ENCODE measurements around the gene SYNPR.

Gene SYNPR

GRCh38 chr3:63481627-63482026, 203.5 kb downstream of the SYNPR start:
- H3K4me3 ChIP-seq (replicated peaks; ENCODE audit: insufficient read depth, low read length) = no peak overlapping the region
- TF ChIP-seq CTCF (IDR thresholded peaks at IDR 0.05; ENCODE audit: insufficient read depth, low read length) (no peak), POLR2AphosphoS5 (IDR thresholded peaks at IDR 0.05; ENCODE audit: low read depth) (no peak), GABPA (IDR thresholded peaks at IDR 0.05; ENCODE audit: low read depth) (no peak), REST (IDR thresholded peaks at IDR 0.05; ENCODE audit: insufficient replicate concordance, low read depth) (no peak), SPI1 (IDR thresholded peaks at IDR 0.05; ENCODE audit: borderline replicate concordance, low read depth) (no peak)
- no peak overlapping the region for H3K27ac ChIP-seq (replicated peaks)
- peaks cover 2% of the 10 kb centered on the region for H3K27me3 ChIP-seq (ENCODE audit: insufficient read depth, poor library complexity, severe bottlenecking)
- DNase-seq (ENCODE audit: low read depth in 1 of 2, low spot score in 1 of 2) = no peak

- Histone ChIP-seq H3K27me3 (ENCODE audit: insufficient read depth, poor library complexity, severe bottlenecking) (peaks cover 2% of the 10 kb centered on the region), H3K4me3 (replicated peaks; ENCODE audit: insufficient read depth, low read length) (no peak overlapping the region), H3K27ac (replicated peaks) (no peak overlapping the region)
- DNase-seq (ENCODE audit: low read depth in 1 of 2, low spot score in 1 of 2) = no peak
- TF ChIP-seq REST (IDR thresholded peaks at IDR 0.05; ENCODE audit: insufficient replicate concordance, low read depth) = no peak
- TF ChIP-seq CTCF (IDR thresholded peaks at IDR 0.05; ENCODE audit: insufficient read depth, low read length) = no peak
- TF ChIP-seq SPI1 (IDR thresholded peaks at IDR 0.05; ENCODE audit: borderline replicate concordance, low read depth) = no peak
Measured at GRCh38 chr3:63482341-63482740, 204.2 kb downstream of the SYNPR start.

GRCh38 chr3:63492464-63492863, 214.4 kb downstream of the SYNPR start:
- TF ChIP-seq POLR2AphosphoS5 (IDR thresholded peaks at IDR 0.05; ENCODE audit: low read depth) (no peak), CTCF (IDR thresholded peaks at IDR 0.05; ENCODE audit: insufficient read depth, low read length) (no peak), SPI1 (IDR thresholded peaks at IDR 0.05; ENCODE audit: borderline replicate concordance, low read depth) (no peak), GABPA (IDR thresholded peaks at IDR 0.05; ENCODE audit: low read depth) (no peak), REST (IDR thresholded peaks at IDR 0.05; ENCODE audit: insufficient replicate concordance, low read depth) (no peak)
- Histone ChIP-seq H3K27me3 (ENCODE audit: insufficient read depth, poor library complexity, severe bottlenecking) (no peaks in the 10 kb centered on the region), H3K27ac (replicated peaks) (no peak overlapping the region), H3K4me3 (replicated peaks; ENCODE audit: insufficient read depth, low read length) (no peak overlapping the region)
- DNase-seq (ENCODE audit: low read depth in 1 of 2, low spot score in 1 of 2) = no peak

All from HL-60 (cell line).